BE2C (cell line): Measurements from ENCODE around the gene SLC9A3.

ENCODE experiments used
- DNase-seq: peaks from one replicate; pipeline ENCODE4 v3.0.0-alpha.2; 2020
- H3K27me3 ChIP-seq: fragments of 250-450 bp; sonication (Bioruptor Pico); 2 replicates; pipeline ENCODE4 v1.5.1; 2020; ENCODE audit warnings: mild to moderate bottlenecking
- H3K36me3 ChIP-seq: fragments of 250-450 bp; sonication (Bioruptor Pico); 2 replicates; pipeline ENCODE4 v1.5.1; 2020; ENCODE audit warnings: mild to moderate bottlenecking
- H3K4me1 ChIP-seq: fragments of 250-450 bp; sonication (Bioruptor Pico); 2 replicates; pipeline ENCODE4 v1.5.1; 2020
- H3K4me3 ChIP-seq: 2 replicates; pipeline ENCODE4 v1.5.1; 2011; ENCODE audit warnings: low read depth, low read length
- H3K9me3 ChIP-seq: fragments of 250-450 bp; sonication (Bioruptor Pico); 2 replicates; pipeline ENCODE4 v1.5.1; 2020
- TF ChIP-seq, protein P1 (sequence below): IDR thresholded peaks from 2 replicates; pipeline ENCODE4 v1.5.1; 2012; ENCODE audit warnings: mild to moderate bottlenecking, low read depth, low read length

The SLC9A3 gene

DNA sequence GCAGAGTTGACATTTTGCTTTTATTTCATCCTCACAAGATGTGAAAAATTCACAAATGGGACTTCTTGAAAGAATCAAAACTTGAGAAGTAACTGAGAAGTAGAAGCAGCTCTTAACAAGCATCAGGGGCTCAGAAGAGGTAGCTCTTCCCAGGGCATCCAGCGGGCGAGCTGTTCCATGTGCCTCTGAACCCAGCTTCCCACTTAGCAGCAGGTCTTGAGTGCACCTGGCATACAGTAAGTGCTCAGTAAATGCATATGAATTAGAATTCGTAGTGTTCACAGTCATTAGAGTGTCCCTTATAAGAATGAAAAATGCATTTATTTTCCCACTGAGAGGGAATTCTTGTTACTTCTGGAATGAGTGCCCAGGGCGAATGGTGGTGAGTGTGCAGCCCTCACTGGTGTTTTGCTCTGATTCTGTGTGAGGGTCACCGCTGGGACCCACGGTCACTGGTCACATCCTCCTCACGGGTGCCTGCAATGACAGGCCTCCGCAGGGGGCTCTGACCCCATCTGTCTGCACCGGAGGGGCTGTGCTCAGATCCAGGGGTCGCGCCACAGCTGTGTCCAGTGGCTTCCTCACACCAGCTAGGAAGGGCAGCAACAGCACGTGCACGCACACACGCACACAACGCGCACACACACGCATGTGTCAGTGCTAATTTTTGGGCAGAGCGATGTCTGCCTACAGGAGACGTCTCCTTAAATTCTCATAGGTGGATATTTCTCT, 54.3 kb downstream of the SLC9A3 start:
- no peaks in the 10 kb centered on the region for H3K4me1 ChIP-seq
- TF ChIP-seq, protein P1, sequence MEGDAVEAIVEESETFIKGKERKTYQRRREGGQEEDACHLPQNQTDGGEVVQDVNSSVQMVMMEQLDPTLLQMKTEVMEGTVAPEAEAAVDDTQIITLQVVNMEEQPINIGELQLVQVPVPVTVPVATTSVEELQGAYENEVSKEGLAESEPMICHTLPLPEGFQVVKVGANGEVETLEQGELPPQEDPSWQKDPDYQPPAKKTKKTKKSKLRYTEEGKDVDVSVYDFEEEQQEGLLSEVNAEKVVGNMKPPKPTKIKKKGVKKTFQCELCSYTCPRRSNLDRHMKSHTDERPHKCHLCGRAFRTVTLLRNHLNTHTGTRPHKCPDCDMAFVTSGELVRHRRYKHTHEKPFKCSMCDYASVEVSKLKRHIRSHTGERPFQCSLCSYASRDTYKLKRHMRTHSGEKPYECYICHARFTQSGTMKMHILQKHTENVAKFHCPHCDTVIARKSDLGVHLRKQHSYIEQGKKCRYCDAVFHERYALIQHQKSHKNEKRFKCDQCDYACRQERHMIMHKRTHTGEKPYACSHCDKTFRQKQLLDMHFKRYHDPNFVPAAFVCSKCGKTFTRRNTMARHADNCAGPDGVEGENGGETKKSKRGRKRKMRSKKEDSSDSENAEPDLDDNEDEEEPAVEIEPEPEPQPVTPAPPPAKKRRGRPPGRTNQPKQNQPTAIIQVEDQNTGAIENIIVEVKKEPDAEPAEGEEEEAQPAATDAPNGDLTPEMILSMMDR, result no peak
- no peak for DNase-seq

DNA sequence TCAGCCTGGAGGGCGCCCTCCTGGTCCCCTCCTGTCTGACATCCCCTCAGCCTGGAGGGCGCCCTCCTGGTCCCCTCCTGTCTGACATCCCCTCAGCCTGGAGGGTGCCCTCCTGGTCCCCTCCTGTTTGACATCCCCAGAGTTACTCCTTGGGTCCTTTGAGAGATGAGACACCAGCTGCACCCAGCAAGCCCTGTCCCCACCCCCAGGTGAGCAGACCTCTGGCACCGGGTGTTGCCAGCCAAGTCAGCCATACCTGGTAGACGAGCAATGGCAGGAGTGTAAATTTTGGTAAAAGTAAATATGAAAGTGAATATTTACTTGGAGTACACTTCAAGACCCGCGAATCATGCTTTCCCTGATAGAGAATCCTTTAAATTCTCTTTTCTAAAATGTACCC, 55.8 kb downstream of the SLC9A3 start:
- Histone ChIP-seq H3K36me3 (peaks cover 8% of the 10 kb centered on the region), H3K4me1 (no peaks in the 10 kb centered on the region), H3K9me3 (no peaks in the 10 kb centered on the region), H3K4me3 (no peak overlapping the region), H3K27me3 (peaks cover 1% of the 10 kb centered on the region)
- no peak for DNase-seq
- TF ChIP-seq, protein P1, result no peak

More for the DNA sequence above, 54.3 kb downstream of the SLC9A3 start:
- Histone ChIP-seq H3K36me3 (peaks cover 8% of the 10 kb centered on the region), H3K27me3 (peaks cover 10% of the 10 kb centered on the region), H3K9me3 (no peaks in the 10 kb centered on the region), H3K4me3 (no peak overlapping the region)

DNA sequence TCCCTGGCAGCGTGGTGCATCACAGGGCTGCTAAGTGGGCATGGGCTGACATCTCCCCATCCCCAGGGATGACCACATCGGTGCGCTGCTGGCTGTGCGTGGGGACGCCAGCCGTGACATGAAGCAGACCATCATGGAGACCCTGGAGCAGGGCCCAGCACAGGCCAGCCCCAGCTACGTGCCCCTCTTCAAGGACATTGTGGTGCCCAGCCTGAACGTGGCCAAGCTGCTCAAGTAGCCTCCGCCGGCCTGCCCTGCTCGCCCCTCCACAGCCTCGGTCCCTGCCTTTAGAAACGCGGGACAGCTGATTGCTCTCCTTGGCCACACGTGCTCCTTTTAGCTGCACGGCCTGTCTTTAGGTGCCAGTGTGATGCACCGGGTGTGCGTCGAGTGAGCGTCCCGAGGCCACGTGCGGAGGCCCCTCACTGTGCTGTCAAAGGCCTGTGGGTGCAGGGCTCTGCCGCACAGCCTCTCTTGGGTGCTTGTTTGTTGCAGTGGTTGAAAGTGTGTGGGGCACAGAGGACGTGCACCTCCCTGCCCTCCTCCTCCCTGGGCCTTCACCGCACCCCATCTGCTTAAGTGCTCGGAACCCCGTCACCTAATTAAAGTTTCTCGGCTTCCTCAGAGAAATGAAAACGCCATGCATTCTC, 57.5 kb downstream of the SLC9A3 start:
- TF ChIP-seq, protein P1, result no peak
- no peak for DNase-seq
- no peaks in the 10 kb centered on the region for H3K27me3 ChIP-seq
- H3K36me3 ChIP-seq, result peaks cover 20% of the 10 kb centered on the region
- no peaks in the 10 kb centered on the region for H3K4me1 ChIP-seq
- no peak overlapping the region for H3K4me3 ChIP-seq
- no peaks in the 10 kb centered on the region for H3K9me3 ChIP-seq

DNA sequence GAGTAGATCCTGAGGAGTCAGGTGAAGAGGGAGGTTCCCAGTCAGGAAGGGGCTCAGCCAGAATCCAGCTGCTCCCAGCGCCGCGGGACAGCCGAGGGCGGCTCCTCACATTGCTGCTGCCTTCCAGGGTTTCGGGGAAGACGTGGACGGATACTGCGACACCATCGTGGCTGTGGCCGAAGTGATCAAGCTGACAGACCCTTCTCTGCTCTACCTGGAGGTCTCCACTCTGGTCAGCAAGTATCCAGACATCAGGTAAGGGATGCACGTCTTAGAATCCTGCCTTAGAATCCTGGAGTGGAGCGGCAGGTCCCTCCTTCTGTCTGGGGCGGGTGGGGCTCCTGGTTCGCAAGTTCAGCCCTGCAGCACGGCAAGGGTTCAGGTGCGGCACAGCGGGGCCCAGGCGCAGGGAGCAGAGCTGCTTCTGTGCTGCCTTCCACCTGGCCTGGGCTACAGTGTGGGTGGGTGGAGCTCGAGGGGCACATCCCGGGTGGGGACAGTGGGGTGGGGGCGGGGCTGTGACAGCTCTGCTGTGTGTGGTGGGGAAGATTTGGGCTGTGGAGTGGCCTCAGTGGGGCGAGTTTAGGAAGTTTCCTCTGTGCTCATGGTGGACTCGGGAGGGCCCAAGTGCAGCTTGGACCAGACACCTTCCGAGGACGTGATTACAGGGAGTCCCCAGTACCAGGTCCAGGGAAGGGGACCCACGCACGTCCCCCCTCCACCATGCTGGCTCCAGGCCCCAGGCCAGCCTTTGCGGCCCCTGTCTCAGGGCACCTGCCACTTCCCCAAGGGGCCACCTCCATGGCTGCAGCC, 58.5 kb downstream of the SLC9A3 start:
- no peak for DNase-seq
- TF ChIP-seq, protein P1, result no peak
- no peaks in the 10 kb centered on the region for H3K4me1 ChIP-seq
- peaks cover 13% of the 10 kb centered on the region for H3K36me3 ChIP-seq
- no peaks in the 10 kb centered on the region for H3K9me3 ChIP-seq
- H3K4me3 ChIP-seq, result no peak overlapping the region
- H3K27me3 ChIP-seq, result no peaks in the 10 kb centered on the region

DNA sequence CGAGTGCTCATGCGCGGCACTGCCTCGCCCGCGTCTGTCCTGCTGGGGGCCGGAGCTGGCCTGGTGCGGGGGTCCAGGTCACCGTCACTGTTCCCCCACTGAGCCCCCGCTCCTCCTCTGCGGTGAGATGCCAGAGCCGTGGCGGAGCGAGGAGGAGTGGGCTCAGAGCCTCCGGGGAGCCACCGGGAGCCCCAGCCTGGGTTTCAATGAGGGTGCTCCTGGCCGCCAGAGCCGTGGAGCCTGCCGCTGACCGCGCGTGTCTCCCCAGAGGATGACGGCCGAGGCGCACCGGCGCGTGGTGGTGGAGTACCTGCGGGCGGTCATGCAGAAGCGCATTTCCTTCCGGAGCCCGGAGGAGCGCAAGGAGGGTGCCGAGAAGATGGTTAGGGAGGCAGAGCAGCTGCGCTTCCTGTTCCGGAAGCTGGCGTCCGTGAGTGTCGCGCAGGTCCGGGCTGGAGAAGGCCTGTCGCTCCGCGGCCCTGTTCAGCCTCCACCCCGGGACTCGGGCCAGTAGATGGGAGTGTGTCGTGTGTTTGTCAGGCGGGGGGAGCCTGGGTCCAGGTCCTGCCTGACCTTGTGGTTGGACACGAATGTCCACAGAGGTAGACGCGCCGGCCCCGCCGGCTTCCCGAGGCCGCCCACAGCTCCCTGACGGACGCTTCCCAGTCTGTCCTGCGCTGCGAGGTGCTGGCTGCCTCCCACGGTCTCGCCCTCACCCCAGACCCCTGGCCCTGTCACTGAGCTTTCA, 59.2 kb downstream of the SLC9A3 start:
- H3K4me1 ChIP-seq, result no peaks in the 10 kb centered on the region
- DNase-seq, result no peak
- H3K4me3 ChIP-seq, result no peak overlapping the region
- peaks cover 12% of the 10 kb centered on the region for H3K36me3 ChIP-seq
- no peaks in the 10 kb centered on the region for H3K27me3 ChIP-seq
- TF ChIP-seq, protein P1, result no peak
- H3K9me3 ChIP-seq, result no peaks in the 10 kb centered on the region
